HL-60 (cell line): ENCODE measurements around the gene BCLAF3.

ENCODE experiments used
- DNase-seq, 2 experiments: peaks; one replicate each; pipeline ENCODE4 v3.0.0-alpha.2; 2010 to 2020; ENCODE audit warnings: low read depth in 1 of 2, low spot score in 1 of 2
- H3K27ac ChIP-seq: fragments of 250-450 bp; sonication (Bioruptor Pico); replicated peaks from 2 replicates; pipeline ENCODE4 v1.5.1; 2020; ENCODE audit warnings: mild to moderate bottlenecking, moderate library complexity
- H3K27me3 ChIP-seq: fragments of 250-450 bp; sonication (Bioruptor Pico); 2 replicates; pipeline ENCODE4 v1.5.1; 2021; ENCODE audit warnings: mild to moderate bottlenecking, moderate library complexity; ENCODE audit not compliant: insufficient read depth, poor library complexity, severe bottlenecking
- H3K4me3 ChIP-seq: replicated peaks from 2 replicates; pipeline ENCODE4 v1.5.1; 2011; ENCODE audit warnings: mild to moderate bottlenecking, control low read depth, low read length; ENCODE audit not compliant: insufficient read depth
- CTCF ChIP-seq: IDR thresholded peaks from one replicate; pipeline ENCODE4 v1.5.1; 2011; ENCODE audit warnings: low read length, control low read depth, inconsistent platforms; ENCODE audit not compliant: insufficient read depth
- GABPA ChIP-seq: IDR thresholded peaks from 2 replicates; pipeline ENCODE4 v1.6.1; 2012; ENCODE audit warnings: low read depth
- POLR2AphosphoS5 ChIP-seq: IDR thresholded peaks from 2 replicates; pipeline ENCODE4 v1.6.1; 2012; ENCODE audit warnings: low read depth
- REST ChIP-seq: IDR thresholded peaks from 2 replicates; pipeline ENCODE4 v1.6.1; 2012; ENCODE audit warnings: low read depth; ENCODE audit not compliant: insufficient replicate concordance
- SPI1 ChIP-seq: IDR thresholded peaks from 2 replicates; pipeline ENCODE4 v1.6.1; 2012; ENCODE audit warnings: low read depth, mild to moderate bottlenecking, borderline replicate concordance

Gene BCLAF3

GRCh38 chrX:20015422-20015821 lies 24.6 kb upstream of the BCLAF3 start:
- H3K27ac ChIP-seq = no peak overlapping the region
- DNase-seq = no peak
- no peaks in the 10 kb centered on the region for H3K27me3 ChIP-seq
- no peak overlapping the region for H3K4me3 ChIP-seq
- no peak for TF ChIP-seq POLR2AphosphoS5
- no peak for TF ChIP-seq SPI1
- no peak for TF ChIP-seq CTCF
- TF ChIP-seq REST = no peak
- no peak for TF ChIP-seq GABPA

- TF ChIP-seq CTCF (no peak), GABPA (no peak), POLR2AphosphoS5 (no peak), SPI1 (no peak), REST (no peak)
- no peak for DNase-seq
- no peak overlapping the region for H3K4me3 ChIP-seq
- no peak overlapping the region for H3K27ac ChIP-seq
- no peaks in the 10 kb centered on the region for H3K27me3 ChIP-seq
Measured at GRCh38 chrX:20011608-20012007, 20.7 kb upstream of the BCLAF3 start.

- no peak for DNase-seq
- no peak overlapping the region for H3K4me3 ChIP-seq
- TF ChIP-seq SPI1 (no peak), CTCF (no peak), GABPA (no peak), POLR2AphosphoS5 (no peak), REST (no peak)
- no peaks in the 10 kb centered on the region for H3K27me3 ChIP-seq
- H3K27ac ChIP-seq = no peak overlapping the region
Measured at GRCh38 chrX:20007962-20008622, 17.2 kb upstream of the BCLAF3 start.
